Measurements from ENCODE around the gene ZNF644. TPM values are rescaled to one million over a fixed set of nuclear protein-coding genes. Genes with fewer than 3 reads are reported as not detected.

Gene ZNF644
- total and polyA plus RNA-seq, 4 donors: 6.8 to 38.8 (median 27.2) TPM

GRCh38 chr1:90989302-90989701 lies 32.5 kb downstream of the ZNF644 start:
- 96% methylated on average over 4 of the region's 4 CpGs for whole genome bisulfite sequencing
- DNase-seq (ENCODE audit: low spot score): no peak
- Histone ChIP-seq H3K4me1 (ENCODE audit: control insufficient read depth in 4 of 4, insufficient read depth in 4 of 4, low read length in 3 of 4) (peaks cover 0 to 14% (median 2%) of the 10 kb centered on the region in 4 donors), H3K36me3 (ENCODE audit: control insufficient read depth in 4 of 4, insufficient read depth in 3 of 4, low read depth in 1 of 4, low read length in 3 of 4) (no peaks in the 10 kb centered on the region), H3K4me3 (ENCODE audit: low read depth in 1 of 3, low read length in 3 of 3) (no peak overlapping the region), H3K27ac (ENCODE audit: low read depth in 1 of 2, low read length in 2 of 2) (no peak overlapping the region), H3K9me3 (ENCODE audit: control insufficient read depth in 4 of 4, low read length in 3 of 4) (peaks cover 0 to 7% (median 1%) of the 10 kb centered on the region in 4 donors), H3K27me3 (ENCODE audit: control insufficient read depth in 4 of 4, insufficient read depth in 4 of 4, low read length in 3 of 4) (no peaks in the 10 kb centered on the region), H3K9ac (ENCODE audit: low read depth in 1 of 2, low read length in 2 of 2) (no peak overlapping the region)
- TF ChIP-seq ZBTB33 (IDR thresholded peaks at IDR 0.05) (no peak), HNF4A (conservative IDR thresholded peaks at IDR 0.05) (no peak), ATF3 (IDR thresholded peaks at IDR 0.05) (no peak), FOXA2 (IDR thresholded peaks at IDR 0.05) (no peak), REST (IDR thresholded peaks at IDR 0.05) (no peak), SP1 (IDR thresholded peaks at IDR 0.05) (no peak), YY1 (IDR thresholded peaks at IDR 0.05) (no peak), TAF1 (conservative IDR thresholded peaks at IDR 0.05) (no peak), RXRA (IDR thresholded peaks at IDR 0.05) (no peak)

GRCh38 chr1:90987841-90988240 lies 34.0 kb downstream of the ZNF644 start:
- no peaks in the 10 kb centered on the region for H3K27me3 ChIP-seq (ENCODE audit: control insufficient read depth in 4 of 4, insufficient read depth in 4 of 4, low read length in 3 of 4)
- no peak for DNase-seq (ENCODE audit: low spot score)
- H3K36me3 ChIP-seq (ENCODE audit: control insufficient read depth in 4 of 4, insufficient read depth in 3 of 4, low read depth in 1 of 4, low read length in 3 of 4): no peaks in the 10 kb centered on the region
- 96% methylated on average over 2 of the region's 2 CpGs for WGBS
- H3K9me3 ChIP-seq (ENCODE audit: control insufficient read depth in 4 of 4, low read length in 3 of 4): peaks cover 0 to 7% (median 1%) of the 10 kb centered on the region in 4 donors
- no peak for TF ChIP-seq HNF4G (IDR thresholded peaks at IDR 0.05)
- TF ChIP-seq REST (IDR thresholded peaks at IDR 0.05): no peak
- TF ChIP-seq YY1 (IDR thresholded peaks at IDR 0.05): no peak
- TF ChIP-seq CTCF (IDR thresholded peaks at IDR 0.05; ENCODE audit: low read depth, low read length, missing input control): no peak
- no peak for TF ChIP-seq JUND (IDR thresholded peaks at IDR 0.05)
- TF ChIP-seq SP1 (IDR thresholded peaks at IDR 0.05): no peak
- no peak for TF ChIP-seq NR2F2 (IDR thresholded peaks at IDR 0.05)
- no peak for TF ChIP-seq ATF3 (IDR thresholded peaks at IDR 0.05)
- no peak for TF ChIP-seq RXRA (IDR thresholded peaks at IDR 0.05)
- TF ChIP-seq RAD21 (IDR thresholded peaks at IDR 0.05): no peak
- TF ChIP-seq FOXA1 (IDR thresholded peaks at IDR 0.05): no peak
- no peak for TF ChIP-seq GABPA (IDR thresholded peaks at IDR 0.05 in 1 of 2, conservative IDR thresholded peaks at IDR 0.05 in 1 of 2)
- TF ChIP-seq ZBTB33 (IDR thresholded peaks at IDR 0.05): no peak
- TF ChIP-seq EGR1 (IDR thresholded peaks at IDR 0.05; ENCODE audit: low read depth in 2 of 2): no peak
- TF ChIP-seq TAF1 (conservative IDR thresholded peaks at IDR 0.05): no peak
- TF ChIP-seq MAX (IDR thresholded peaks at IDR 0.05): no peak
- no peak for TF ChIP-seq FOXA2 (IDR thresholded peaks at IDR 0.05)
- no peak overlapping the region for H3K27ac ChIP-seq (ENCODE audit: low read depth in 1 of 2, low read length in 2 of 2)
- H3K4me3 ChIP-seq (ENCODE audit: low read depth in 1 of 3, low read length in 3 of 3): no peak overlapping the region
- H3K4me1 ChIP-seq (ENCODE audit: control insufficient read depth in 4 of 4, insufficient read depth in 4 of 4, low read length in 3 of 4): peaks cover 0 to 3% (median 0%) of the 10 kb centered on the region in 4 donors
- no peak overlapping the region for H3K9ac ChIP-seq (ENCODE audit: low read depth in 1 of 2, low read length in 2 of 2)
